HPDE6-E6E7 (cell line): ENCODE data around the gene GREM1.

Experiments used
- DNase-seq: peaks from one replicate; pipeline ENCODE4 v3.0.0; 2011; ENCODE audit warnings: missing footprints; ENCODE audit errors: extremely low spot score

Gene GREM1

GRCh38 chr15:32694222-32694983 lies 23.4 kb upstream of the GREM1 start:
- DNase-seq: no peak

- no peak for DNase-seq
Observed at GRCh38 chr15:32698773-32699390, 18.9 kb upstream of the GREM1 start.

GRCh38 chr15:32700501-32701150 lies 17.2 kb upstream of the GREM1 start:
- DNase-seq: no peak

GRCh38 chr15:32701863-32702262 lies 15.9 kb upstream of the GREM1 start:
- DNase-seq: no peak

- no peak for DNase-seq
Observed at GRCh38 chr15:32704395-32704981, 13.3 kb upstream of the GREM1 start.

- no peak for DNase-seq
Observed at GRCh38 chr15:32705446-32705845, 12.4 kb upstream of the GREM1 start.

GRCh38 chr15:32706704-32707103 lies 11.1 kb upstream of the GREM1 start:
- no peak for DNase-seq

- DNase-seq: no peak
Observed at GRCh38 chr15:32707436-32707835, 10.4 kb upstream of the GREM1 start.

GRCh38 chr15:32709295-32710033 lies 8.3 kb upstream of the GREM1 start:
- no peak for DNase-seq

GRCh38 chr15:32715276-32715675 lies 2.5 kb upstream of the GREM1 start:
- DNase-seq: no peak

- no peak for DNase-seq
Observed at GRCh38 chr15:32716216-32716914, 1.4 kb upstream of the GREM1 start.

GRCh38 chr15:32716915-32717425 lies 834 bp upstream of the GREM1 start:
- no peak for DNase-seq

- DNase-seq: no peak
Observed at GRCh38 chr15:32718227-32718820, 520 bp downstream of the GREM1 start.

GRCh38 chr15:32718821-32719716 lies 1.3 kb downstream of the GREM1 start:
- DNase-seq: no peak

GRCh38 chr15:32721596-32721995 lies 3.8 kb downstream of the GREM1 start:
- no peak for DNase-seq

- no peak for DNase-seq
Observed at GRCh38 chr15:32722136-32722535, 4.3 kb downstream of the GREM1 start.

- no peak for DNase-seq
Observed at GRCh38 chr15:32723171-32723948, 5.6 kb downstream of the GREM1 start.

GRCh38 chr15:32729700-32730395 lies 12.0 kb downstream of the GREM1 start:
- no peak for DNase-seq
